ACHN (cell line): Measurements from ENCODE around the gene PRAMEF18.
"Not testable (repeated sequence)": the region's sequence is repeated elsewhere in the genome, so short reads cannot be mapped to it uniquely, and the experiment has no call there.

Experiments
- DNase-seq: peaks from one replicate; pipeline ENCODE4 v3.0.0-alpha.2; 2015
- in situ Hi-C: cut with HindIII; loops from 2 replicates; pipeline ENCODE4 v1.10.0; 2017; ENCODE audit warnings: low sequenced_read_pairs, low pct_ligation_motif_present, low pct_unique_long_range_greater_than_20kb

Gene PRAMEF18, protein sequence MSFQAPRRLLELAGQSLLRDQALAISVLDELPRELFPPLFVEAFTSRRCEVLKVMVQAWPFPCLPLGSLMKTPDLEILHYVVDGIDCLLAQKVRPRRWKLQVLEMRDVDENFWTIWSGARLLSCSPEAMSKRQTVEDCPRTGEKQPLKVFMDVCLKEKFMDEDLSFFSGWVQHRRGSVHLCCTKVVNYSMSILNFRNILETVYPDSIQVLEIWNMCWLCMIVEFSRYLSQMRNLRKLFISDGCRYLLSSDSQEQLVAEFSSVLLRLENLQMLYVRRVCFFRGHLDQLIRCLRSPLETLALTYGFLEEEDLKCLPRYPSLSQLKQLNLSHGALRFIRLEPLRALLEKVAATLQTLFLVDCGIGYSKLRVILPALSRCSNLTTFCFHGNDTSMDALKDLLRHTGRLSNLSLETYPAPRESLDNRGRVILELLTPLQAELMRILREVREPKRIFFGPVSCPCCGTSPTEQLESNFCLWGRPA

DNA sequence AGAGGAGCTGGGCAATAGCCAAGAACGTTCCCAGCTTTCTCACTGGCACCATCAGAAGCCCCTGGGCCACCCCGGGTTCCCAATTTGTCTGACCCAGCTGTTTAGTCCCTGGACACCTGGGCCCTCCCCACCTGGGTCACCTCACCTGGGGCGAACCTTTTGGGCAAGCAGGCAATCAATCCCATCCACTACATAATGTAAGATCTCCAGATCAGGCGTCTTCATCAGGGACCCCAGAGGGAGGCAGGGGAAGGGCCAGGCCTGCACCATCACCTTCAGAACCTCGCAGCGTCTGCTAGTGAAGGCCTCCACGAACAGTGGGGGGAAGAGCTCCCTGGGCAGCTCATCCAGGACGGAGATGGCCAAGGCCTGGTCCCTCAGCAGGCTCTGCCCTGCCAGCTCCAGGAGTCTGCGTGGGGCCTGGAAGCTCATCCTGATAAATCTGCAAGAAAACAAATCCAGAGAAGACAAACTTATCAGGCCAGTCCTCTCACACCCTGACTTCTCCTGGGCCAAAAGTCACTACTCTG, at the start of gene PRAMEF18:
Gene PRAMEF18, minus strand, starts transcription at position 480 of the 530 bp plus-strand sequence. Its CDS starts 48 bp downstream, at position 432.
- DNase-seq, in situ Hi-C loops: not testable (repeated sequence)

DNA sequence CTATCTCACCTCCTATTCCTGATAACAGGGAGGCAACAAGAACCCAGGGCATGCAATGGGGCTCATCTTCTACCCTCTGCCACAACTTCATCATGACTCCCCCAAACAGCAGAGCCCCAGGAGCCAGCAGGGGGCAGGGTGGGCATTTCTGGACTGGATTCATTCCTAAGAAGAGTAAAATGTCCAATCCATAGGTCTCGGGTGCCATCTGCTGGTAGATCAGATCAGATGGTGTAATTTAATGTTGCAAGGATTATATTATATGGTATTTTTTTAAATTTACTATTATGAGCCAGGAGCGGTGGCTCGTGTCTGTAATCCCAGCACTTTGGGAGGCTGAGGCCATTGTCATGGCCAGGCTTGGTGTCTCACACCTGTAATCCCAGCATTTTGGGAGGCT, 39.2 kb upstream of the PRAMEF18 start:
- DNase-seq, in situ Hi-C loops: not testable (repeated sequence)

DNA sequence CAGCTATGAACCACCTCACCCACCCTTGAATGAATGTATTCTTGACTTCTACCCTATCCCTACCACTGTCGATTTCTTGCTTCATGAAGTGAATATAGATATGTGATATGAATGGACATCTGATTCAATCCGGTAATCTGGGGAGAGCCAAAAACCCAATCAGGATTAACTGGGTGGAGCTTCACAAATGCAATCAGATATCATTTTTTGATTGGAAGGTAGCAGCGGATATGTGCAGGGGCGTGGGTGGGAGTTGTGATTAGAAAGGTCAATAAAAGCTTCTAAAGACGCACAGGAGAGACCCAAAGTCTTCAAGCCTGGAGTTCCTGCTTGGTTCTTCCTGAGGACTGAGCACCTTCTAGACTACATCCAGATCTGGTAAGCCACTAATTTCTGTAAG, 27.9 kb upstream of the PRAMEF18 start, which contains the start of gene PRAMEF5:
Gene PRAMEF5, plus strand, starts transcription at position 301 of the 400 bp plus-strand sequence. CDS start 5,071 bp downstream, outside the sequence.
- DNase-seq, in situ Hi-C loops: not testable (repeated sequence)

DNA sequence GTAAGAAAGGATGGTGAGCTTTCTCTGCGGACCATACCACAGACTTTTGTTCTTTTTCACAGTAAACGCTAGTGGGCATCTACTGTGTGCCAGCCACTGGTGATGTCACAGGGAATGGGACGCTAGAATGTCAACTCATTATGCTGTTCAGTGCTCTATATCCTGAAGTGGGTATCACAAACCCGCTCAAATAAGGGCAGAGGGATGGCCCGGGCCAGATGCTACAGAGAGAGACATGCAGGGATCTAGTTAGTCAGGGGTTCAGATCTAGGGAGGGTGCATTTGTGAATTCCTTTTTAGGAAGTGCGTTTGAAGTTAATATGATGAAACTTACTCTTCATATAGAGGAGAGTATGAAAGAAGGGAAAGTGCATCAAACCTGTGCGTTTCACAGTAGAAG, 21.2 kb upstream of the PRAMEF18 start:
- in situ Hi-C loops, DNase-seq: not testable (repeated sequence)

DNA sequence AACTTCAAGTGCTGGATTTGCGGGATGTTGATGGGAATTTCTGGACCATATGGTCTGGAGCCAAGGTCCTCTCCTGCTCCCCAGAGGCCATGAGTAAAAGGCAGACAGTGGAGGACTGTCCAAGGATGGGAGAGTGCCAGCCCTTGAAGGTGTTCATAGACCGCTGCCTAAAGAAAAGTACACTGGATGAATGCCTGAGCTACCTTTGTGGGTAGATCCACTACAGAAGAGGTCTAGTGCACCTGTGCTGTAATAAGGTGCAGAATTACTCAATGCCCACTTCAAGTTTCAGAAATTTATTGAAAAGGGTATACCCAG, 20.6 kb upstream of the PRAMEF18 start:
- DNase-seq, in situ Hi-C loops: not testable (repeated sequence)

DNA sequence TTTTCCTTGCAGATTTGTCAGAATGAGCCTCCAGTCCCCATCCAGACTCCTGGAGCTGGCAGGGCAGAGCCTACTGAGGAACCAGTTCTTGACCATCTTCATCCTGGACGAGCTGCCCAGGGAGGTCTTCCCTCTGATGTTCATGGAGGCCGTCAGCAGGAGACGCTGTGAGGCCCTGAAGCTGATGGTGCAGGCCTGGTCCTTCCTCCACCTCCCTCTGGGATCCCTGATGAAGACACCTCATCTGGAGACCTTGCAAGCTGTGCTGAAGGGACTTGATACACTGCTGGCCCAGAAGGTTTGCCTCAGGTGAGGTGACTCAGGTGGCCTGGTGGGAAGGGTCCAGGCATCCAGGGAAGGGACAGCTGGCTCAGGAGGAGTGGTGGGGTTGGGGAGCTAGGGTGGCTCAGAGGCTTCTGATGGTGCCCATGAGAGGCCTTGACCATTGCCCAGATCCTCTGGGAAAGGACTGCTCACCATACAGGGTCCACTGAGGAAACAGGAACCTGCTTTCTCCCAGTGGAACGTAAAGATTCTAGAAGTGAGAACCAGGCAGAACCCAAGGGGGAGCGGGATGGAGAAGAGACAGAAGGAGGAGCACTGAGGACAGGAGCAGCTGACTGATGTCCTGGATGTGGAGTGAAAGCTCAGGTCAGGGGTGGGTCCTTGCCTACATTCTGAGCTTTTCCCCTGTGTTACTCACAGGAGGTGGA, 20.0 kb upstream of the PRAMEF18 start:
- DNase-seq, in situ Hi-C loops: not testable (repeated sequence)

DNA sequence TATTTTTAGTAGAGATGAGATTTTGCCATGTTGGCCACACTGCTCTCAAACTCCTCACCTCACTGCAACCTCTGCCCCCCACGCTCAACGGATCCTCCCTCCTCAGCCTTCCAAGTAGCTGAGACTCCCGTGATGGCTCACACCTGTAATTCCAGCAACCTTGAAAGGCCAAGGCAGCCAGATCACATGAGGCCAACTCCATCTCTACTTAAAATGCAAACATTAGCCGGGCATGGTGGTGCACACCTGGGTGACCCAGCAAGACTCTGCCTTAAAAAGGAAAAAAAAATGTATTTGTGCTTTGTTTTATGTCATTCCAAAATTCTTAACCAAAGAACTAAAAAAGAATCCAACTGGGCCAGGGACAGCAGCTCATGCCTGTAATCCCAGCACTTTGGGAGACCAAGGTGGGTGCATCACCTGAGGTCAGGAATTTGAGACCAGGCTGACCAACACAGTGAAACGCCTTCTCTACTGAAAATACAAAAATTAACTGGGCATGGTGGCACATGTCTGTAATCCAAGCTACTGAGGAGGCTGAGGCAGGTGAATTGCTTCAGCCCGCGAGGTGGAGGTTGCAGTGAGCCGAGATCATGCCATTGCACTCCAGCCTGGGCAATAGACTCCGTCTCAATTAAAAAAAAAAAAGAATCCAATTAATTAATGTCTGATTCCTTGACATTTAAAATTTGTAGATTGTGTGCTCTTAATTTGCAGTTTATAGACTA, 17.7 kb upstream of the PRAMEF18 start:
- DNase-seq, in situ Hi-C loops: not testable (repeated sequence)

DNA sequence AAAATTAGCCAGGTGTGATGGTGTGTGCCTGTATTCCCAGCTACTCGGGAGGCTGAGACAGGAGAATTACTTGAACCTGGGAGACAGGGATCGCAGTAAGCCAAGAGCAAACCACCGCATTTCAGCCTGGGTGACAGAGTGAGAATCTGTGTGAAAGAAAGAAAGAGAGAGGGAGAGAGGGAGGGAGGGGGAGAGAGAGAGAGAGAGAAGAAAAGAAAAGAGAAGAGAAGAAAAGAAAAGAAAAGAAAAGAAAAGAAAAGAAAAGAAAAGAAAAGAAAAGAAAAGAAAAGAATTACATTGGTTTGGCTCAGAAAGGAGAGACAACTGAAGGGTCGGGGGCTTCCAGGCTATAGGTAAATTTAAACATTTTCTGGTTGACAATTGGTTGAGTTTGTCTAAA, 13.7 kb upstream of the PRAMEF18 start:
- DNase-seq, in situ Hi-C loops: not testable (repeated sequence)

DNA sequence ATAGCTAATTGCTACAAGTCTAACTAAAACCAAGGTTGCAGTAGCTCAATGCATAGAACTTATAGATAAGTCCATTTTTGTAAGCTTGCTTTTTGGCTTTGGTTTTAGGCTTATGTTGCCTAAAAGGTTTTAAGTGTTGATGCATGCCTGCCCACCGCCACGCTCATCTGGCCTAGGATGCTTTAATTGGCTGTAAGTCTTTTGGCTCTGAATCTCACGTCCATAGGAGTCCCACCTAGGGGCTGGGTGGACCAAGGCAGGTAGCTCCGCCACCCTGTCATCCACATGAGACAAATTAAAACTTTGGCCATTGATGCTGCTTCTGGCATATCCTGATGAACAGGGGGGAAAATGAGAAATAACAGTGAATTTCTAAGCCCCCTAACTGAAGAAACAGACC, 11.6 kb upstream of the PRAMEF18 start:
- DNase-seq, in situ Hi-C loops: not testable (repeated sequence)

DNA sequence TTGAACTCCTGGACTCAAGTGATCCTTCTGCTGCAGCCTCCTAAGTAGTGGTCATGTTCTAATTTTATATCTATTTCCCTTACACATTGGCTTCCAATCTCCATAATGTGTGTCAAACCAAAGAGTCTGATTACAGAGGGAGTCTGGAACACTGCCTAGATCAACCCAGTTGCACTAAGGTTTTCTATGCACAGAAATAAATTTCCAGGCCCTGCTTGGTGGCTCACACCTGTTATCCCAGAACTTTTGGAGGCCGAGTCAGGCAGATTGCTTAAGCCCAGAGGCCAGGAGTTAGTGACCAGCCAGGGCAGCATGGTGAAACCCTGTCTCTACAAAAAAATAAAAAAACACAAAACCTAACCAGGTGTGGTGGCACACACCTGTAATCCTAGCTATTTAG, 8.1 kb upstream of the PRAMEF18 start:
- DNase-seq, in situ Hi-C loops: not testable (repeated sequence)

DNA sequence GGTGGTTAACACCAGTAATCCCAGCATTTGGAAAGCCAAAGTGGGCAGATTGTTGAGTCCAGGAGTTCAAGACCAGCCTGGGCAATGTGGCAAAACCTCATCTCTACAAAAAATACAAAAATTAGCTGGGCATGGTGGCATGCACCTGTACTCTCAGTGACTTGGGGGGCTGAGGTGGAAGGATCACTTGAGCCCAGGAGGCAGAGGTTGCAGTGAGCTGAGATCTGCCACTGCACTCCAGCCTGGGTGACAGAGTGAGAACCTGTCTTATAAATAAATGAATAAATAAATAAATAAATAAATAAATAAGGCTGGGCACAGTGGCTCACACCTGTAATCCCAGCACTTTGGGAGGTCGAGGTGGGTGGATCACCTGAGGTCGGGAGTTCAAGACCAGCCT, 6.1 kb upstream of the PRAMEF18 start:
- DNase-seq, in situ Hi-C loops: not testable (repeated sequence)

DNA sequence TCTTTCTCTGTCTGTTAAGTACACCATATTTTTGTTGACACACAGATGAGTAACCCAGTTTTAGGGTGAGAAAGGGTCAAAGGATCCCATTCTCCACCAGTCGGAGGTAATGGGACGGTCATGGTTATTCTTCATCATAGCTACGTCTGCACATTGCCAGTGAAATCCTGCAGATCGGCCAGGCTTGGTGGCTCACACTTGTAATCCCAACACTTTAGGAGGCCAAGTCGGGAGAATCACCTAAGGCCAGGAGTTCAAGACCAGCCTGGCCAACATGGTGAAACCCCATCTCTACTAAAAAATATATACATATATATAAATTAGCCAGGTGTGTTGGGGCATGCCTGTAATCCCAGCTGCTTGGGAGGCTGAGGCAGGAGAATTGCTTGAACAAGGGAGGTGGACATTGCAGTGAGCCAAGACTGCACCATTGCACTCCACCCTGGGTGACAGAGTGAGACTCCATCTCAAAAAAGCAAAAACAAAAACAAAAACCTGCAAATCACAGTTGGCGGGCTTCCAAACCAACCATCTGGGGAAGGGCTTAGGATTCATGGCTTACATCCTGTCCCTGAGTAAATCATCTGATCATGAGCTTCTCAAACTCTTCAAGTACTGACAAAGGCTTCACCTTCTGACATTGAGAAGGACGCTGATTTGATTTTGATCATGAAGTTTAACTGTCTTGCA, 5.3 kb upstream of the PRAMEF18 start:
- DNase-seq, in situ Hi-C loops: not testable (repeated sequence)

DNA sequence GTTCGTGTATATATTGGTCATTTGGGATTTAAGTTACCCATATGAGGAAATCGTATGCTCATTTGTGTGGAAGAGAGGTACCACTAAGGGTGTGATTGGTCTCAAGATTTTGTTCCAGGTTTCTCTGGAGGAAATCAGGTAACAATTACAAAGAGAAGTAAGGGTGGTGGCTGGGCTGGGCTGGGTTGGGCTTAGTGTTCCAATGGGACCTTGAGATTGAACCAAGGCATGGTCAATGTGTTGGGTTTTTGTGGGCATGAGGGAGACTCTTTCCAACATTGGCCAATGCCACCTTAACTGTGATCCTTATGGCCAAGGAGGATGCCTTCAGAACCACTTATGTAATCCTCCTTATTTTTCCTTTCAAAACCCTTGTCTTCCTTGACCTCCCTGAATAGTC, 4.6 kb upstream of the PRAMEF18 start:
- DNase-seq, in situ Hi-C loops: not testable (repeated sequence)

DNA sequence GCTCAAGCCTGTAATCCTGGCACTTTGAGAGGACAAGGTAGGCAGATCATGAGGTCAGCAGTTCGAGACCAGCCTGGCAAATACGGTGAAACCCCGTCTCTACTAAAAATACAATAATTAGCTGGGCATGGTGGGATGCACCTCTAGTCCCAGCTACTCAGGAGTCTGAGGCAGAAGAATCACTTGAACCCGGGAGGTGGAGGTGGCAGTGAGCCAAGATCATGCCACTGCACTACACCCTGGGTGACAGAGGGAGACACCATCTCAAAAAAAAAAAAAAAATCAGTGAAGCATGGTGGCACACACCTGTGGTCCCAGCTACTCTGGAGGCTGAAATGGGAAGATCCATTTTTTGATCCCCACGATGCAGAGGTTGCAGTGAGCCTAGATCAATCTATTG, 4.1 kb upstream of the PRAMEF18 start:
- in situ Hi-C loops, DNase-seq: not testable (repeated sequence)

DNA sequence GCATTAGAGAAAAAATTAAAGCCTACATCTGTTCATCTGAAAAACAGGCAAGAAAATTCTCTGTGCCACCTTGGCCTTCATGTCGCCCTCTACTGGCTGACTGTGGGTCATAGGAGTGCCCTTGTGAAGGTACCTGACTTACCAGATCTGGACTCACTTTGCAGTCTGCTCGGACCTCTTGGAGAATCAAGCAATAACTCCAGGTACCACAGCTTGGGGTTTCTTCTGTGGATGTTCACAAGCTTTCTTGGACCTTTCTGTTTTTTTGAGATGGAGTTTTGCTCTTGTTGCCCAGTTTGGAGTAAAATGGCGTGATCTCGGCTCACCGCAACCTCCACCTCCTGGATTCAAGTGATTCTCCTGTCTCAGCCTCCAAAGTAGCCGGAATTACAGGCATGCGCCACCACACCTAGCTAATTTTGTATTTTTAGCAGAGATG, 2.4 kb upstream of the PRAMEF18 start:
- DNase-seq: peak; percentile 41
- in situ Hi-C loops: no loop called here

DNA sequence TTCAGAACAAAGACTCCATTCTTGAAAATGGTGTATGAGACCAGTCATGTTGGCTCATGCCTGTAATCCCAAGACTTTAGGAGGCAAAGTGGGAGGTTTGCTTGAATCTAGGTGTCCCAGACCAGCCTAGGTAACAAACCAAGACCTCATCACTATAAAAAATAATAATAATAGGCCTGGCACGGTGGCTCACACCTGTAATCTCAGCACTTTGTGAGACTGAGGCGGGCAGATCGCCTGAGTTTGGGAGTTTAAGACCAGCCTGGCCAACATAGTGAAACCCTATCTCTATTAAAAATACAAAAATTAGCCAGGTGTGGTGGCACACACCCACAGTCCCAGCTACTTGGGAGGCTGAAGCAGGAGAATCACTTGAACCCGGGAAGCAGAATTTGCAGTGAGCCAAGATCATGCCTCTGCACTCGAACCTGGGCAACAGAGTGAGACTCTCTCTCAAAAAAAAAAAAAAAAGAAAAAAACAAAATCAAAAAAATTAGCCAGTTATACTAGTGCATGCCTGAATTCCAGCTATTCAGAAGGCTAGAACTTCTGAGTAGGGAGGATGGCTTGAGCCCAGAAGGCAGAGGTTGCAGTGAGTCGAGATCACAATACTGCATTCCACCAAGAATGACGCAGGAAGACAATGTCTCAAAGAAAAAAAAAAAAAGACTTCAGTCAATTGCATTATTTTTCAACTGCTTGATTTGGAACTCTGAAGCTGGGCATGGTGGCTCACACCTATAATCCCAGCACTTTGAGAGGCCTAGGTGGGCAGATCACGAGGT, 1.5 kb upstream of the PRAMEF18 start:
- in situ Hi-C loops, DNase-seq: not testable (repeated sequence)

DNA sequence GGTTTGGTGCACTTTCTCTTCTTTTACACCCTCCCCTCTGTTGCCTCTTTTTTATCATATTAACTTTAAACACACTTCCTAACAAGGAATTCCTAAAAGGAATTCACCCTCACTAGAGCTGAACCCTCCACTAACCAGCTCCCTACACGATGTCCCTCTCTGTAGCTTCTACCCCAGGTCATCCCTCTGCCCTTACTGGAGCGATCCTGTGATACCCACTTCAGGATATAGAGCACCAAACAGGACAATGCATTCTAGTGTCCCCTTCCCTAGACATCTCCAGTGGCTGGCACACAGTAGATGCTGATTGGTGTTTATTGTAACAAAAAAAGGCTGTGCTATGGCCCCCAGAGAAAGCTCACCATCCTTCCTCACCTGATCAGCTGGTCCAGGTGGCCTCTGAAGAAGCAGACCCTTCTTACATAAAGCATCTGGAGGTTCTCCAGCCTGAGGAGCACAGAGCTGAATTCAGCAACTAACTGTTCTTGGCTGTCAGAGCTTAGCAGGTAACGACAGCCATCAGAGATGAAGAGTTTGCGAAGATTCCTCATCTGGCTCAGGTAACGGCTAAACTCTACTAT, 1.4 kb downstream of the PRAMEF18 start:
- in situ Hi-C loops: no loop called here
- DNase-seq: no peak
